H9 (cell line): ENCODE data around the gene IGF2R. TPM values are rescaled to one million over a fixed set of nuclear protein-coding genes. Genes with fewer than 3 reads are reported as not detected.

Experiments used
- DNase-seq: peaks from one replicate; pipeline ENCODE4 v3.0.0-alpha.2; 2017
- H2AFZ ChIP-seq: one replicate; pipeline ENCODE4 v1.6.1; 2013; ENCODE audit warnings: mild to moderate bottlenecking, low read length, control low read depth, moderate library complexity
- H2AK5ac ChIP-seq: 2 replicates; pipeline ENCODE4 v1.6.1; 2013; ENCODE audit warnings: low read length, control low read depth, mixed read lengths; ENCODE audit not compliant: insufficient read length
- H2BK120ac ChIP-seq: one replicate; pipeline ENCODE4 v1.6.1; 2013; ENCODE audit warnings: low read depth, mild to moderate bottlenecking, low read length, control low read depth, inconsistent platforms; ENCODE audit not compliant: poor library complexity, severe bottlenecking
- H2BK12ac ChIP-seq: 2 replicates; pipeline ENCODE4 v1.6.1; 2013; ENCODE audit warnings: low read length, control low read depth, mixed read lengths, low read depth; ENCODE audit not compliant: insufficient read length
- H2BK15ac ChIP-seq: 2 replicates; pipeline ENCODE4 v1.6.1; 2013; ENCODE audit warnings: low read depth, low read length, control low read depth
- H2BK20ac ChIP-seq: one replicate; pipeline ENCODE4 v1.6.1; 2013; ENCODE audit warnings: low read depth, mild to moderate bottlenecking, low read length, control low read depth, inconsistent platforms; ENCODE audit not compliant: poor library complexity, severe bottlenecking
- H2BK5ac ChIP-seq: 2 replicates; pipeline ENCODE4 v1.6.1; 2013; ENCODE audit warnings: low read length, control low read depth, mixed read lengths; ENCODE audit not compliant: insufficient read length
- H3K14ac ChIP-seq: 2 replicates; pipeline ENCODE4 v1.6.1; 2013; ENCODE audit warnings: low read length, control low read depth; ENCODE audit not compliant: insufficient read depth
- H3K18ac ChIP-seq: 2 replicates; pipeline ENCODE4 v1.6.1; 2013; ENCODE audit warnings: low read depth, mild to moderate bottlenecking, mixed read lengths, low read length, control low read depth; ENCODE audit not compliant: insufficient read length
- H3K23ac ChIP-seq: 2 replicates; pipeline ENCODE4 v1.6.1; 2013; ENCODE audit warnings: low read length, control low read depth, mixed read lengths, low read depth; ENCODE audit not compliant: insufficient read length
- H3K23me2 ChIP-seq: 2 replicates; pipeline ENCODE4 v1.6.1; 2013; ENCODE audit warnings: low read depth, mild to moderate bottlenecking, mixed read lengths, low read length, control low read depth; ENCODE audit not compliant: insufficient read length, poor library complexity, severe bottlenecking
- H3K27ac ChIP-seq: 2 replicates; pipeline ENCODE4 v1.5.1; 2013; ENCODE audit warnings: low read length, control low read depth, mixed read lengths, low read depth; ENCODE audit not compliant: insufficient read length
- H3K27me3 ChIP-seq: 2 replicates; pipeline ENCODE4 v1.6.1; 2013; ENCODE audit warnings: low read length, control low read depth, inconsistent platforms; ENCODE audit not compliant: insufficient read depth
- H3K4ac ChIP-seq: 2 replicates; pipeline ENCODE4 v1.6.1; 2013; ENCODE audit warnings: low read depth, mild to moderate bottlenecking, control low read depth, inconsistent platforms, low read length, moderate library complexity
- H3K4me1 ChIP-seq: 2 replicates; pipeline ENCODE4 v1.6.1; 2013; ENCODE audit warnings: low read length, control low read depth, inconsistent platforms; ENCODE audit not compliant: insufficient read depth
- H3K4me2 ChIP-seq: 2 replicates; pipeline ENCODE4 v1.6.1; 2013; ENCODE audit warnings: low read length, control low read depth, mixed read lengths; ENCODE audit not compliant: insufficient read length, insufficient read depth
- H3K56ac ChIP-seq: 2 replicates; pipeline ENCODE4 v1.6.1; 2013; ENCODE audit warnings: low read depth, mild to moderate bottlenecking, mixed read lengths, low read length, control low read depth; ENCODE audit not compliant: insufficient read length
- H3K79me1 ChIP-seq: 2 replicates; pipeline ENCODE4 v1.6.1; 2013; ENCODE audit warnings: low read depth, mild to moderate bottlenecking, moderate library complexity, low read length, control low read depth, inconsistent platforms; ENCODE audit not compliant: insufficient read depth, poor library complexity, severe bottlenecking
- H3K79me2 ChIP-seq: 2 replicates; pipeline ENCODE4 v1.6.1; 2013; ENCODE audit warnings: low read length, control low read depth, inconsistent platforms; ENCODE audit not compliant: insufficient read depth
- H3K9ac ChIP-seq: 2 replicates; pipeline ENCODE4 v1.6.1; 2013; ENCODE audit warnings: low read length, control low read depth, mixed read lengths; ENCODE audit not compliant: insufficient read length; ENCODE audit errors: extremely low read depth
- H3K9me3 ChIP-seq: one replicate; pipeline ENCODE4 v1.6.1; 2013; ENCODE audit warnings: low read depth, low read length, inconsistent platforms; ENCODE audit not compliant: control insufficient read depth
- H3T11ph ChIP-seq: one replicate; pipeline ENCODE4 v1.6.1; 2013; ENCODE audit warnings: mild to moderate bottlenecking, low read length, control low read depth, inconsistent platforms
- H4K20me1 ChIP-seq: one replicate; pipeline ENCODE4 v1.6.1; 2013; ENCODE audit not compliant: control insufficient read depth, insufficient read length, insufficient read depth
- H4K5ac ChIP-seq: 2 replicates; pipeline ENCODE4 v1.6.1; 2013; ENCODE audit warnings: low read depth, mild to moderate bottlenecking, mixed read lengths, low read length, control low read depth; ENCODE audit not compliant: insufficient read length
- H4K8ac ChIP-seq: replicated peaks from 2 replicates; pipeline ENCODE4 v1.6.1; 2013; ENCODE audit warnings: low read length, control low read depth, mixed read lengths, low read depth; ENCODE audit not compliant: insufficient read length
- H4K91ac ChIP-seq: 2 replicates; pipeline ENCODE4 v1.6.1; 2013; ENCODE audit warnings: low read depth, mild to moderate bottlenecking, moderate library complexity, mixed read lengths, low read length, control low read depth; ENCODE audit not compliant: insufficient read length
- H3K27ac Mint-ChIP-seq, 3 experiments: 2 replicates in 2 of 3; 3 replicates in 1 of 3; pipeline ENCODE4 v1.8.0; 2020 to 2021; ENCODE audit warnings: mixed read lengths in 3 of 3, mild to moderate bottlenecking in 1 of 3, moderate library complexity in 1 of 3
- H3K27me3 Mint-ChIP-seq: 2 replicates; pipeline ENCODE4 v1.8.0; 2021; ENCODE audit warnings: low read depth, mild to moderate bottlenecking, moderate library complexity, mixed read lengths
- H3K36me3 Mint-ChIP-seq, 3 experiments: 2 replicates in 2 of 3; 3 replicates in 1 of 3; pipeline ENCODE4 v1.8.0; 2020 to 2021; ENCODE audit warnings: low read depth in 3 of 3, mixed read lengths in 3 of 3; ENCODE audit not compliant: insufficient read depth in 1 of 3
- H3K4me1 Mint-ChIP-seq, 2 experiments: 2 replicates each; pipeline ENCODE4 v1.8.0; 2020; ENCODE audit warnings: mixed read lengths in 2 of 2
- H3K4me3 Mint-ChIP-seq, 2 experiments: 2 replicates in 1 of 2; 3 replicates in 1 of 2; pipeline ENCODE4 v1.8.0; 2020 to 2021; ENCODE audit warnings: mild to moderate bottlenecking in 2 of 2, mixed read lengths in 2 of 2, moderate library complexity in 1 of 2
- H3K9me3 Mint-ChIP-seq, 2 experiments: 2 replicates in 1 of 2; 3 replicates in 1 of 2; pipeline ENCODE4 v1.8.0; 2020; ENCODE audit warnings: mild to moderate bottlenecking in 2 of 2, mixed read lengths in 2 of 2, moderate library complexity in 1 of 2
- CTCF ChIP-seq: fragments of 200-600 bp; sonication (generic); conservative IDR thresholded peaks from 3 replicates; pipeline ENCODE4 v1.8.0; 2021; ENCODE audit warnings: antibody characterized with exemption, mild to moderate bottlenecking
- WGBS: extraction: QIAGEN DNeasy Blood & Tissue Kit; methylation state at CpG from one replicate; pipeline ENCODE4 v1.1.7; 2013; ENCODE audit warnings: missing lambda C conversion rate, low lambda C conversion rate, mixed read lengths; ENCODE audit not compliant: insufficient read length; ENCODE audit errors: extremely low coverage; 5-methylcytosine and 5-hydroxymethylcytosine counted together
- total RNA-seq: library from RNA; stranded (reverse); gene quantifications from 2 replicates; pipeline ENCODE4 v1.2.1, GENCODE V29; 2021

The IGF2R gene
- total RNA-seq, 1 experiment from 2014 or later: 66.7 TPM

- Histone ChIP-seq H3K9me3 (no peaks in the 10 kb centered on the region), H3K27me3 (no peaks in the 10 kb centered on the region; the same call in 1 of the 2 replicates)
- no peak for DNase-seq
These were observed 22.0 kb upstream of the IGF2R start for GRCh38 chr6:159946912-159947311.

More at GRCh38 chr6:159946912-159947311, 22.0 kb upstream of the IGF2R start:
- peaks cover 7 to 17% (median 9%) of the 10 kb centered on the region in 3 experiments for H3K36me3 Mint-ChIP-seq
- Histone ChIP-seq H2BK20ac (no peak overlapping the region), H3K27ac (no peak overlapping the region), H4K8ac (no peak overlapping the region), H3K4ac (no peak overlapping the region), H3T11ph (no peak overlapping the region), H4K91ac (no peak overlapping the region), H3K4me2 (no peak overlapping the region), H3K23me2 (no peaks in the 10 kb centered on the region), H2BK120ac (no peak overlapping the region), H2AK5ac (no peak overlapping the region), H3K56ac (no peak overlapping the region), H2AFZ (no peak overlapping the region), H3K79me1 (no peaks in the 10 kb centered on the region), H3K9ac (no peak overlapping the region), H2BK5ac (no peak overlapping the region), H3K23ac (no peak overlapping the region), H4K5ac (no peak overlapping the region), H4K20me1 (no peaks in the 10 kb centered on the region), H3K18ac (no peak overlapping the region), H2BK15ac (no peak overlapping the region), H3K4me1 (no peaks in the 10 kb centered on the region; the same call in 1 of the 2 replicates), H3K79me2 (no peaks in the 10 kb centered on the region), H3K14ac (no peak overlapping the region), H2BK12ac (no peak overlapping the region)
- H3K4me1 Mint-ChIP-seq: peaks cover 22 to 25% of the 10 kb centered on the region in 2 experiments
- H3K4me3 Mint-ChIP-seq: no peak overlapping the region
- H3K9me3 Mint-ChIP-seq: peaks cover 18 to 28% of the 10 kb centered on the region in 2 experiments
- no CpG with 5 or more reads among the region's 2 CpGs for WGBS
- H3K27ac Mint-ChIP-seq: no peak overlapping the region
- H3K27me3 Mint-ChIP-seq: peaks cover 10% of the 10 kb centered on the region
- no peak for TF ChIP-seq CTCF
